ENCODE data around the gene STAT2. TPM values are rescaled to one million over a fixed set of nuclear protein-coding genes. Genes with fewer than 3 reads are reported as not detected.
A peak's percentile ranks its signal among the peaks of the same experiment; 100 is the strongest.
"Not testable (repeated sequence)": the region's sequence is repeated elsewhere in the genome, so short reads cannot be mapped to it uniquely, and the experiment has no call there.

The STAT2 gene
- total and polyA plus RNA-seq, 8 donors, result 25.5 to 88.5 (median 44.2) TPM

DNA sequence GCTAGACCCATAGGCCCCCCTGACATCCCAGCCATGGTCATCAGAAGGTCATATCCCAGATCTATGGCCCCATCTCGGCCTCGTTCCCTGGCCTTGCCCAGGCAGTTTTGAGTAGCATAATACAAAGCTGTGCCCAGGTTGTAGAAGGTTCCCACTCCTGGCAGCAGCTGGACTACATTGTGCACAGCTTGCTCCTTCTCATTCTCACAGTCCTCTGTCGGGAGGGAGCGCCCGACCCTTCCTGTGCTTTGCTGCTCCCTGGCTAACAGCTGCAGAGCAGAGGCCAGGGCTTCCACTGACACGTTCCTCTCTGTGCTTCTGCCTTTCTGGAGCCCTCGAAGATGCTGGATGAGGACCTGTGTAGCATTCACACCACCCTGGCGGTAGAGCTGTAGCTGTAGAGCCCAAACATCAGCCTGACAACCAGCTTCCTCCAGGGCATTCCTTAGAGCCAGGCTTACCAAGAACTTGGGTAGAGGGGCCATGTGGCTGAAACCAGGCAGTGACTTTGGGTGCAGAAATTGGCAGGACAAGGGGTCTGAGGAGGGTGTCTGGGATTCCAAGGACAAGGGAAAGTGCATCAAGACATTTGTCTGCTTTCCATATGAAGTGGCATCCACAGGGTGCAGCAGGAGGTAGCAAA, 1.7 kb upstream of the STAT2 start:
- ATAC-seq, result no peak
- no peaks in the 10 kb centered on the region for H3K27me3 ChIP-seq
- WGBS, 2 donors, result 78 to 84% methylated on average over 8 of the region's 8 CpGs
- FAIRE-seq, result no peak
- DNase-seq, result no peak
- H3K4me3 ChIP-seq, result no peak overlapping the region
- intact Hi-C loops (cut with DNase I), result loop anchor here in 1 of 3 donors (10.0 kb wide), 1 partner anchor 73 kb away; no protein-coding TSS in a partner anchor
- H3K36me3 ChIP-seq, result no peaks in the 10 kb centered on the region
- H3K9me3 ChIP-seq, result no peaks in the 10 kb centered on the region
- peaks cover 0 to 8% (median 6%) of the 10 kb centered on the region in 3 donors for H3K4me1 ChIP-seq
- H3K27ac ChIP-seq, result no peak overlapping the region
- TF ChIP-seq, protein P1, sequence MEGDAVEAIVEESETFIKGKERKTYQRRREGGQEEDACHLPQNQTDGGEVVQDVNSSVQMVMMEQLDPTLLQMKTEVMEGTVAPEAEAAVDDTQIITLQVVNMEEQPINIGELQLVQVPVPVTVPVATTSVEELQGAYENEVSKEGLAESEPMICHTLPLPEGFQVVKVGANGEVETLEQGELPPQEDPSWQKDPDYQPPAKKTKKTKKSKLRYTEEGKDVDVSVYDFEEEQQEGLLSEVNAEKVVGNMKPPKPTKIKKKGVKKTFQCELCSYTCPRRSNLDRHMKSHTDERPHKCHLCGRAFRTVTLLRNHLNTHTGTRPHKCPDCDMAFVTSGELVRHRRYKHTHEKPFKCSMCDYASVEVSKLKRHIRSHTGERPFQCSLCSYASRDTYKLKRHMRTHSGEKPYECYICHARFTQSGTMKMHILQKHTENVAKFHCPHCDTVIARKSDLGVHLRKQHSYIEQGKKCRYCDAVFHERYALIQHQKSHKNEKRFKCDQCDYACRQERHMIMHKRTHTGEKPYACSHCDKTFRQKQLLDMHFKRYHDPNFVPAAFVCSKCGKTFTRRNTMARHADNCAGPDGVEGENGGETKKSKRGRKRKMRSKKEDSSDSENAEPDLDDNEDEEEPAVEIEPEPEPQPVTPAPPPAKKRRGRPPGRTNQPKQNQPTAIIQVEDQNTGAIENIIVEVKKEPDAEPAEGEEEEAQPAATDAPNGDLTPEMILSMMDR (IDR thresholded peaks at IDR 0.05), result no peak

DNA sequence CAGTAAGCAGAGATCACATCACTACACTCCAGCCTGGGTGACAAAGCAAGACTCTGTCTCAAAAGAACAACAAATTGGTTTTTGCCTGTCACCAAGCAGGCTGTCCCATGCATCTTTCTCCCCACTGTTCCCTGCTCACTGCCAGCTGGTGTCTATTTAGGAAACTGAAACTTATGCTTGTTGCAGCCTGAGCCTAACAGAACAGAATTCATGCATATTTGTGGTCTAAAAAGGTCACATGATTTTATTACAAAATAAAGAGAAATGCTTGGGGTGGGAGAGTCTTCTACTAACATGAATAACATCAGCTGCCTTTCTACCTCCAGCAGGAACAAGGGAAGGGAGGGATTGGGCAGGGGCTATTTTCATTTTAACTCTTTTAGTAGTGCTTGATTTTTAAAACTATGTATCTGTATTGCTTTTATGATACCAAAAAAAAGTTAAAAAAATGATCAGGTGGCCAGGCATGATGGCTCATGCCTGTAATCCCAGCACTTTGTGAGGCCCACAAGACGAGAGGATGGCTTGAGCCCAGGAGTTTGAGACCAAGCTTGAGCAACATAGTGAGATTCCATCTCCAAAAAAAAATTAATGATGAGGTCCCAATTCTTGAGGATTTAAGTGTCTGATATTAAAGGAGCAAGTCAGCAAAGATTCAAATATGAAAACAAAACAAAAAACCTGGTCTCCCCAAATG, 923 bp downstream of the STAT2 start:
- Histone ChIP-seq H3K27me3 (no peaks in the 10 kb centered on the region), H3K9me3 (no peaks in the 10 kb centered on the region), H3K27ac (peak overlapping the region in 2 of 4 donors; percentile 98 to 99), H3K4me3 (peak overlapping the region; percentile 47 to 82 (median 72)), H3K36me3 (peaks cover 0 to 24% (median 16%) of the 10 kb centered on the region in 3 donors), H3K4me1 (peaks cover 0 to 8% (median 6%) of the 10 kb centered on the region in 3 donors)
- FAIRE-seq (no peak), ATAC-seq (no peak), DNase-seq (no peak)
- TF ChIP-seq, protein P1 (IDR thresholded peaks at IDR 0.05), result no peak
- intact Hi-C loops (cut with DNase I), result no loop called here
- 0 to 17% methylated on average over 1 of the region's 1 CpG for WGBS, 2 donors

GRCh38 chr12:56351325-56351724, 8.6 kb downstream of the STAT2 start:
- no peak for FAIRE-seq
- WGBS, 2 donors, result 93 to 97% methylated on average over 2 of the region's 2 CpGs
- ATAC-seq, result no peak
- Histone ChIP-seq H3K9me3 (no peaks in the 10 kb centered on the region), H3K4me3 (no peak overlapping the region), H3K27ac (no peak overlapping the region), H3K27me3 (no peaks in the 10 kb centered on the region), H3K4me1 (no peaks in the 10 kb centered on the region), H3K36me3 (peaks cover 0 to 85% (median 44%) of the 10 kb centered on the region in 3 donors)
- intact Hi-C loops (cut with DNase I), result no loop called here
- DNase-seq, result no peak
- TF ChIP-seq, protein P1 (IDR thresholded peaks at IDR 0.05), result no peak

- Histone ChIP-seq H3K9me3 (no peaks in the 10 kb centered on the region), H3K36me3 (peaks cover 0 to 84% (median 44%) of the 10 kb centered on the region in 3 donors), H3K27ac (no peak overlapping the region), H3K4me3 (no peak overlapping the region), H3K4me1 (no peaks in the 10 kb centered on the region), H3K27me3 (no peaks in the 10 kb centered on the region)
- no peak for DNase-seq
- no peak for FAIRE-seq
- ATAC-seq, result no peak
- TF ChIP-seq, protein P1 (IDR thresholded peaks at IDR 0.05), result no peak
- intact Hi-C loops (cut with DNase I), result no loop called here
- 85 to 94% methylated on average over 2 of the region's 2 CpGs for WGBS, 2 donors
Measured at GRCh38 chr12:56350662-56351061, 9.2 kb downstream of the STAT2 start.

DNA sequence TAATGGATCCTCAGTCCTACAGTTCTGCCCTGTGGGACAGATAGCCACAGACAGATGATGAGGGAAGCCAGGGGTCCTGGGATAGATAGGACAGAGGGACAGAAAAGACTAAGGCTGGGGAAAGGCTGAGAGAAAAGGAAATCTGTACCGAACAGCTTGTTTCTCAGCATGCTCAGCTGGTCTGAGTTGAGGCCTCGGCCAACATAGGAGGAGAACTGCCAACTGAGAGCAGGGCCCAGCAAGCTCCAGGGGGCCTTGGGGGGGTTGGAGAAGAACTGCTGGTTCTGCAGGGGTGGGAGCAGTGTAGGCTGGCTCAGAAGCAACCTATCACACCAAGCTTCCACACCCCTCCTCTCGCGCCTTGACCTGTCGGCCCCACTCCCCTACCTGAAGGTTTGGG, 11.1 kb downstream of the STAT2 start:
- H3K4me3 ChIP-seq, result no peak overlapping the region
- TF ChIP-seq, protein P1 (IDR thresholded peaks at IDR 0.05), result no peak
- H3K4me1 ChIP-seq, result no peaks in the 10 kb centered on the region
- ATAC-seq (no peak), FAIRE-seq (no peak), DNase-seq (no peak)
- no peaks in the 10 kb centered on the region for H3K9me3 ChIP-seq
- H3K36me3 ChIP-seq, result peaks cover 0 to 66% (median 27%) of the 10 kb centered on the region in 3 donors
- intact Hi-C loops (cut with DNase I), result no loop called here
- H3K27me3 ChIP-seq, result no peaks in the 10 kb centered on the region
- WGBS, 2 donors, result 91 to 97% methylated on average over 5 of the region's 5 CpGs
- H3K27ac ChIP-seq, result no peak overlapping the region

DNA sequence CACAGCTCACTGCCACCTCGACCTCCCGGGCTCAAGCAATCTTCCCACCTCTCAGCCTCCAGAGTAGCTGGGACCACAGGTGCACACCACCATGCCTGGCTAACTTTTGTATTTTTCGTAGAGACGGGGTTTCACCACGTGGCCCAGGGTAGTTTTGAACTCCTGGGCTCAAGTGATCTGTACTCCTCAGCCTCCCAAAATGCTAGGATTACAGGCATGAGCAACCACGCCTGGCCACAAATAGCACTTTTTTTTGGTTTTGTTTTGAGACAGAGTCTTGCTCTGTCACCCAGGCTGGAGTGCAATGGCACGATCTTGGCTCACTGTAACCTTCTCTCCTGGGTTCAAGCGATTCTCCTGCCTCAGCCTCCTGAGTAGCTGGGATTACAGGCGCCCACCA, 12.7 kb downstream of the STAT2 start:
- intact Hi-C loops (cut with DNase I); DNase-seq; H3K4me1 ChIP-seq; H3K27ac ChIP-seq; FAIRE-seq; H3K4me3 ChIP-seq; H3K27me3 ChIP-seq; ATAC-seq; H3K9me3 ChIP-seq: not testable (repeated sequence)
- WGBS, 2 donors, result 91 to 96% methylated on average over 9 of the region's 9 CpGs
- H3K36me3 ChIP-seq, result peaks cover 0 to 54% (median 31%) of the 10 kb centered on the region in 3 donors
